HepG2 (cell line): Measurements from ENCODE around the gene SGSH. TPM values are rescaled to one million over a fixed set of nuclear protein-coding genes. Genes with fewer than 3 reads are reported as not detected.

Experiments
- ATAC-seq: fragments of 200-7000 bp; cut with Tn5 transposase; 3 replicates; pipeline ENCODE4 v1.9.1; 2020; ENCODE audit warnings: mild to moderate bottlenecking, moderate library complexity
- BruUV-seq: library from RNA; stranded (reverse); fragments of 400-500 nt; replicated peaks from 2 replicates; lab custom pipeline; 2021; lab: Mats Ljungman, UMichigan
- CTCF ChIA-PET: fragments of 300-600 bp; formaldehyde crosslinking; extraction: SDS; loops from one replicate; lab custom pipeline; 2021; ENCODE audit warnings: low total read pairs, inconsistent platforms, low intra/inter-chr PET ratio; lab: Yijun Ruan, JAX
- POLR2A ChIA-PET: fragments of 350-600 bp; sonication (Branson Sonifier 250); formaldehyde crosslinking; loops from one replicate; lab custom pipeline; 2020; ENCODE audit warnings: antibody characterized with exemption, inconsistent platforms; lab: Yijun Ruan, JAX
- DNase-seq: peaks from one replicate; pipeline ENCODE4 v3.0.0-alpha.2; 2015; ENCODE audit warnings: low spot score
- FAIRE-seq: peaks from 3 replicates; lab custom pipeline; 2011; peaks lifted over from hg19 to GRCh38; lab: Jason Lieb, UNC
- H2AFZ ChIP-seq: one replicate; pipeline ENCODE4 v1.6.1; 2011; ENCODE audit warnings: low read length, inconsistent platforms
- H3K27ac ChIP-seq: fragments of 300-600 bp; 3 replicates; pipeline ENCODE4 v1.8.0; 2011; ENCODE audit warnings: mixed run types, mild to moderate bottlenecking, mixed read lengths, low read length, inconsistent platforms; ENCODE audit not compliant: insufficient read depth; ENCODE audit errors: extremely low read length
- H3K27me3 ChIP-seq, 2 experiments: fragments of 200-600 bp in 1 of 2; 2 replicates in 1 of 2; 3 replicates in 1 of 2; pipeline versions ENCODE4 v1.6.0 to v1.8.0; 2011; ENCODE audit warnings: low read length in 2 of 2, mild to moderate bottlenecking in 2 of 2, moderate library complexity in 2 of 2, inconsistent platforms in 1 of 2; ENCODE audit not compliant: insufficient read depth in 2 of 2, control insufficient read depth in 1 of 2
- H3K36me3 ChIP-seq, 2 experiments: fragments of 200-600 bp in 1 of 2; replicated peaks in 1 of 2; 2 replicates in 1 of 2; 3 replicates in 1 of 2; pipeline versions ENCODE4 v1.5.1 to v1.8.0; 2011; ENCODE audit warnings: low read length in 2 of 2, inconsistent platforms in 1 of 2; ENCODE audit not compliant: insufficient read depth in 2 of 2, control insufficient read depth in 1 of 2
- H3K4me1 ChIP-seq: 2 replicates; pipeline ENCODE4 v1.5.1; 2012; ENCODE audit warnings: low read length, inconsistent platforms; ENCODE audit not compliant: insufficient read depth
- H3K4me2 ChIP-seq: 2 replicates; pipeline ENCODE4 v1.6.0; 2011; ENCODE audit warnings: low read depth, low read length, inconsistent platforms
- H3K4me3 ChIP-seq, 3 experiments: fragments of 200-600 bp in 1 of 3; sonication (generic), shearing (Covaris generic) in 1 of 3; replicated peaks in 1 of 3; 2 replicates each; pipeline ENCODE4 v1.5.1; 2011 to 2016; ENCODE audit warnings: low read length in 3 of 3, inconsistent platforms in 2 of 3, low read depth in 2 of 3, mild to moderate bottlenecking in 2 of 3, control low read depth in 1 of 3, mixed read lengths in 1 of 3; ENCODE audit not compliant: insufficient read depth in 1 of 3
- H3K79me2 ChIP-seq: one replicate; pipeline ENCODE4 v1.6.1; 2011; ENCODE audit warnings: low read length, inconsistent platforms; ENCODE audit not compliant: insufficient read depth
- H3K9ac ChIP-seq: 2 replicates; pipeline ENCODE4 v1.6.0; 2011; ENCODE audit warnings: mild to moderate bottlenecking, low read depth, low read length, inconsistent platforms; ENCODE audit not compliant: insufficient read depth
- H3K9me3 ChIP-seq: 2 replicates; pipeline ENCODE4 v1.5.1; 2012; ENCODE audit warnings: mild to moderate bottlenecking, low read length
- H4K20me1 ChIP-seq: 2 replicates; pipeline ENCODE4 v1.6.0; 2011; ENCODE audit warnings: inconsistent platforms, mild to moderate bottlenecking, low read length, moderate library complexity; ENCODE audit not compliant: insufficient read depth
- BHLHE40 ChIP-seq: IDR thresholded peaks from 2 replicates; pipeline ENCODE4 v1.6.1; 2011; ENCODE audit warnings: low read length, improper control_type of control experiment
- FOXK2 ChIP-seq: fragments of 450-650 bp; IDR thresholded peaks from 2 replicates; pipeline ENCODE4 v1.6.1; 2016
- NAIF1 ChIP-seq: sonication (generic); formaldehyde crosslinking; IDR thresholded peaks from 2 replicates; pipeline ENCODE4 v1.5.0; 2020; ENCODE audit warnings: mild to moderate bottlenecking, missing genetic modification reagents, borderline replicate concordance
- SIN3B ChIP-seq: fragments of 150-350 bp; IDR thresholded peaks from 2 replicates; pipeline ENCODE4 v1.6.1; 2014; ENCODE audit warnings: low read length
- SMAD3 ChIP-seq: sonication (generic); formaldehyde crosslinking; IDR thresholded peaks from 2 replicates; pipeline ENCODE4 v1.4.0; 2020; ENCODE audit warnings: missing genetic modification reagents
- ZMYM4 ChIP-seq: sonication (generic); formaldehyde crosslinking; IDR thresholded peaks from 2 replicates; pipeline ENCODE4 v1.8.1; 2023; ENCODE audit warnings: mild to moderate bottlenecking, missing genetic modification reagents
- ZNF10 ChIP-seq: sonication (generic); formaldehyde crosslinking; IDR thresholded peaks from 2 replicates; pipeline ENCODE4 v1.4.0; 2020; ENCODE audit warnings: mild to moderate bottlenecking, low read depth, missing genetic modification reagents, borderline replicate concordance
- ZNF20 ChIP-seq: sonication (generic); formaldehyde crosslinking; IDR thresholded peaks from 2 replicates; pipeline ENCODE4 v1.4.0; 2020; ENCODE audit warnings: mild to moderate bottlenecking, moderate library complexity, missing genetic modification reagents
- ZNF260 ChIP-seq: sonication (generic); formaldehyde crosslinking; IDR thresholded peaks from 2 replicates; pipeline ENCODE4 v1.4.0; 2020; ENCODE audit warnings: missing genetic modification reagents, low read depth, mild to moderate bottlenecking, borderline replicate concordance
- WGBS: methylation state at CpG from one replicate; pipeline ENCODE4 v1.1.6; 2017; ENCODE audit warnings: low lambda C conversion rate; 5-methylcytosine and 5-hydroxymethylcytosine counted together
- in situ Hi-C: cut with HindIII; loops from 2 replicates; pipeline ENCODE4 v1.10.0; 2017; ENCODE audit warnings: low pct_unique_long_range_greater_than_20kb; ENCODE audit not compliant: extremely low pct_ligation_motif_present
- intact Hi-C: fragments of 100-400 bp; cut with micrococcal nuclease; formaldehyde crosslinking; loops from one replicate; pipeline ENCODE4 v1.10.0; 2022; ENCODE audit not compliant: unreplicated experiment
- polyA plus RNA-seq, 8 experiments: library from polyadenylated mRNA; depleted of rRNA in 3 of 8; stranded (reverse) in 7 of 8; unstranded in 1 of 8; fragments of >200 nt; fragmentation: Illumina TruSeq in 4 of 8; extraction: Trizol in 4 of 8; gene quantifications; 2 replicates each; pipeline versions ENCODE4 v1.2.1 to v1.2.3, GENCODE V29; 2011 to 2016; ENCODE audit warnings: low read depth in 4 of 8, missing spikeins in 1 of 8, mixed read lengths in 1 of 8; ENCODE audit not compliant: insufficient read depth in 1 of 8
- total RNA-seq, 5 experiments: library from RNA; depleted of rRNA; stranded (reverse); fragments of >200 nt; fragmentation: Illumina TruSeq; extraction: Trizol; gene quantifications; 2 replicates each; pipeline ENCODE4 v1.2.3, GENCODE V29; 2016; ENCODE audit warnings: low read depth in 1 of 5
- TF ChIP-seq, protein P1 (sequence below): sonication (generic); formaldehyde crosslinking; IDR thresholded peaks from 2 replicates; pipeline ENCODE4 v1.4.0; 2020; ENCODE audit warnings: mild to moderate bottlenecking, missing genetic modification reagents
- TF ChIP-seq, protein P2 (sequence below): sonication (generic); formaldehyde crosslinking; IDR thresholded peaks from 2 replicates; pipeline ENCODE4 v1.4.0; 2020; ENCODE audit warnings: missing genetic modification reagents, mild to moderate bottlenecking, borderline replicate concordance
- TF ChIP-seq, protein P3 (sequence below): sonication (generic); formaldehyde crosslinking; IDR thresholded peaks from 2 replicates; pipeline ENCODE4 v1.8.1; 2023; ENCODE audit warnings: mild to moderate bottlenecking, missing genetic modification reagents

Gene SGSH
- total and polyA plus RNA-seq, 2 of the 13 experiments (the other 11 are each of a cell fraction or from before 2014, with no cell fraction given): 12.2 to 17.6 TPM

DNA sequence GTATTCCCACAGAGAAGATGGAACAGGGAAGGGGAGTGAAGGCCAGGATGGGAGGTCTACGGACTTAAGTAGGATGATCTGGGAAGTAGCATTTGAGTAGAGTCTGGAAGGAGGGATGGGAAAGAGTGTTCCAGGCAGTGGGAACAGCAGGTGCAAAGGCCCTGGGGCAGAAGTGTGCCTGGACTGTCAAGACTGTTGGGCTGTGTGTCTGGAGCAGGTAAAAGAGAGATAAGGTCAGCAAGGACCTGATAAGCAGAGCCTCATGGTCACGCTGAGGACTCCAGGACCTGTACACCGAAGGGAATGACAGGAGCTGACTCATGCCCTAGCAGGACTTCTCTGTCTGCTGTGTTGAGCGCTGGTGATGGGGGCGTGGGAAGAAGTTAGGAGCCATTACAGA lies 51.0 kb downstream of the SGSH start (continued):
- TF ChIP-seq, protein P1, sequence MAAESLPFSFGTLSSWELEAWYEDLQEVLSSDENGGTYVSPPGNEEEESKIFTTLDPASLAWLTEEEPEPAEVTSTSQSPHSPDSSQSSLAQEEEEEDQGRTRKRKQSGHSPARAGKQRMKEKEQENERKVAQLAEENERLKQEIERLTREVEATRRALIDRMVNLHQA (CRISPR knock-in tag): no peak
- TF ChIP-seq, protein P2, sequence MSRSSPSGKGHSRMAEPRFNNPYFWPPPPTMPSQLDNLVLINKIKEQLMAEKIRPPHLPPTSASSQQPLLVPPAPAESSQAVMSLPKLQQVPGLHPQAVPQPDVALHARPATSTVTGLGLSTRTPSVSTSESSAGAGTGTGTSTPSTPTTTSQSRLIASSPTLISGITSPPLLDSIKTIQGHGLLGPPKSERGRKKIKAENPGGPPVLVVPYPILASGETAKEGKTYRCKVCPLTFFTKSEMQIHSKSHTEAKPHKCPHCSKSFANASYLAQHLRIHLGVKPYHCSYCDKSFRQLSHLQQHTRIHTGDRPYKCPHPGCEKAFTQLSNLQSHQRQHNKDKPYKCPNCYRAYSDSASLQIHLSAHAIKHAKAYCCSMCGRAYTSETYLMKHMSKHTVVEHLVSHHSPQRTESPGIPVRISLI: no peak
- TF ChIP-seq, protein P3, sequence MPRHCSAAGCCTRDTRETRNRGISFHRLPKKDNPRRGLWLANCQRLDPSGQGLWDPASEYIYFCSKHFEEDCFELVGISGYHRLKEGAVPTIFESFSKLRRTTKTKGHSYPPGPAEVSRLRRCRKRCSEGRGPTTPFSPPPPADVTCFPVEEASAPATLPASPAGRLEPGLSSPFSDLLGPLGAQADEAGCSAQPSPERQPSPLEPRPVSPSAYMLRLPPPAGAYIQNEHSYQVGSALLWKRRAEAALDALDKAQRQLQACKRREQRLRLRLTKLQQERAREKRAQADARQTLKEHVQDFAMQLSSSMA (CRISPR knock-in tag): no peak

DNA sequence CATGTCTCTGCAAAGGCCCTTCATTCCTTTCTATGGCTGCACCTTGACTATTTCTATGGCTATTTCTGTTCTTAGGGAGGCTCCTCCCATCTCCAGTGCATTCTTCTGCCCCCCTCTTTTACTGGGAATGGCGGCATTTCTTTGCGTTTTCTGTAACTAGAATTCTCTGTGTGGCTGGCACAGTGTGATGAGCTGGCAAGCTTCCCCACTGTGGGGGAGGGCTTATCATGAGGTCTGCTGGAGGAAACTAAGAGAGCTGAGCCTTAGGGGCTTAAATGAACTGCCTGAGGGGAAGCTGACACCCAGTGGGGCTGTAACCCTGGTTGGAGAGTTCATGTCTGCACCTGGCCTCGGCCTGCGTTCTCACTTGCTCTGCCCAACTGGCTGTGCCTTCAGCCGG lies 51.8 kb downstream of the SGSH start:
- Histone ChIP-seq H3K4me1 (no peaks in the 10 kb centered on the region), H3K79me2 (no peaks in the 10 kb centered on the region), H3K4me2 (no peak overlapping the region), H3K36me3 (no peaks in the 10 kb centered on the region), H2AFZ (no peak overlapping the region), H3K9me3 (no peaks in the 10 kb centered on the region), H3K27ac (no peak overlapping the region), H4K20me1 (no peaks in the 10 kb centered on the region), H3K9ac (no peak overlapping the region), H3K27me3 (peaks cover 3 to 42% of the 10 kb centered on the region in 2 experiments; a peak in 4 of 5 replicates), H3K4me3 (no peak overlapping the region)
- WGBS: 52% methylated on average over 5 of the region's 5 CpGs
- in situ Hi-C loops (no loop called here), intact Hi-C loops (no loop called here)
- ChIA-PET POLR2A (no interaction called here), CTCF (no interaction called here)
- DNase-seq (no peak), FAIRE-seq (no peak), ATAC-seq (no peak)
- no peak for TF ChIP-seq SMAD3
- no peak for TF ChIP-seq BHLHE40
- TF ChIP-seq ZNF260: no peak
- no peak for TF ChIP-seq ZNF10 (CRISPR knock-in tag)
- no peak for TF ChIP-seq NAIF1 (CRISPR knock-in tag)
- no peak for TF ChIP-seq ZNF20 (CRISPR knock-in tag)
- no peak for TF ChIP-seq SIN3B
- TF ChIP-seq ZMYM4 (CRISPR knock-in tag): no peak
- TF ChIP-seq FOXK2: no peak
- no TSS peak for BruUV-seq
